HG02973 (cell line): ENCODE measurements around the gene RRAS.

Source experiments
- ATAC-seq: cut with Tn5 transposase; IDR thresholded peaks from one replicate; pipeline ENCODE4 v1.9.1; 2021; ENCODE audit warnings: moderate library complexity; ENCODE audit not compliant: unreplicated experiment

The RRAS gene

DNA sequence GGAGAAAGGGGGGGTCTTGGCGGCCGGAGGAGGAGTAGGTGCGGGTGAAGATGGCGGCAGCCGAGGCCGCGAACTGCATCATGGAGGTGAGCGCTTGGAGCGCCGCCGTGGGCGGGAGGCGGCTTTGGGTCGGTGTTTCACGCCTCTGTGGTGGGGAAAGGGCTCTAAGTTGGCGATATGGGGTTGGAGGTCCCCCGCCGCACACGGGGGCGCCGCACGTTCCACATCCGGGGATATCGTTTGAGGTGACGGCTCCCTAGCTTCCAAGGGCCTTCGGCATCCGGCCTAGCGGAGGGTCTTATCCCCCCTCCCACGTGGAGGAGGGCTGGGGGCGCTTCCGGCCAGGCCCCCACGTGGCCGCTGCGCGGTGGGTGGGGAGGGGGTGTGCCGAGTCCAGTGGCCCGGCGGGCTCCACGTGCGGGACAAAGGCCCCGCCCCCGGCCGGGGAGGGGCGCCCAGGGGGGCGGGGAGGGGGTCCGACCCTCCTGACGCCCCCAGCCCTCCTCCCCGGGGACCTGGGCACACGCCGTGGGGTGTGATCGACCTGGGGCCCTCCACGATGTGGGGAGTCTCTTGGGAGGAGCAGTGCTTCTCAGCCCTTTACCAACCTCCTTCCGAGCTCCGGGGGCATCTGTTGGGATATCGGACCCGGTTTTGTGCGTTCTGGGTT lies 37.4 kb upstream of the RRAS start, which contains the start of gene PRMT1:
PRMT1 (plus strand) TSS at position 41 of the 670 bp plus-strand sequence; CDS start at position 51, 10 bp downstream.
- no peak for ATAC-seq

- ATAC-seq = peak; percentile 59
Observed at GRCh38 chr19:49676784-49677230, 36.9 kb upstream of the RRAS start.

DNA sequence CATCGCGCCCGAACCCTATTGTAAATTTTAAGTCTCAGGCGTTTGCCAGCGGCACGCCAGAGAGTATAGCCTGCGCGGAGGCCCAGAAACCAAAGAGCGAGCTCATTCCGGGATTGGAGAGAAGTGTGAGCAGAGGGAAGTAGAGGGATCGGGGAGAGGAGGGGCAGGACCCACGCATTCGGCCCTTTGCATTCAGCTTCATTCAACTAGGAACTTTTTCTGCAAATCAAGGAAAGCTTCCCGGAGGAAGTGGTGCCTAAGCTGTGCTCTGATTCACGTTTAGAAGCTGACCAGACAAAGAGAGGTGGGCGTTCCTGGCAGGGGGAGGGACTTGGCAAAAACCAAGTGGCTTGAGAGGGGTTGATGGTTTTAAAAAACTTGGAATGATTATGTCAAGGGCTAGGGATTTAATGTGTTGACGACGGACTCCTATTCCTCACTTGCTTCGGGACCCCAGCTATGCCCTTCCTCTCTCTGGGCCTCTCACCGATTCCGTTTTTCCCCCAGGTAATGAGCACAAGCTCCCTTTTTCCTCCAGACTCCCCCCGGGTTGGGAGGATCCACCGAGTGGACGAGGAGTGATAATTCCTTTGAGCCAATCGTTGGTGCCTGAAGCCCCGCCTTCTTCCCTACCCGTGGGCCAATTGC lies 36.3 kb upstream of the RRAS start:
- no peak for ATAC-seq

- ATAC-seq = no peak
Observed at GRCh38 chr19:49672131-49672919, 32.4 kb upstream of the RRAS start.

- no peak for ATAC-seq
Observed at GRCh38 chr19:49669516-49669915, 29.6 kb upstream of the RRAS start.

DNA sequence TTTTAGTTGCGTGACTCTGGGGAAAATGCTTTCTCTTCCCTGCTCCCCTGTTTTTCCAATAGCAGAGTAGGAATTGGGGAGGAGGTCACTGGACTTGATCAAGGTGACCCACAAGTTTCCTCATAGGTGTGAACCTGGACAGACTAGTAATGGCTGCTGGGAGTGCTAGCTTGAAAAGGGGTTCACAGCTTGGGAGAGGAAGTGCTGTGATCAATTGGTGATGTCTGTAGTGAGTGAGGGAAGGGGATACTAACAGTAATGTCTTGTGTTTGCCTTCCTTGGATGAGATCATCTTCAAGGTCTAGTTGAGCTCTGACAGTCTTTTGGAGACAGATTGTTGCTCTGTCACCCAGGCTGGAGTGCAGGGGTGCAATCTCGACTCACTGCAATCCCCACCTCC lies 27.5 kb upstream of the RRAS start:
- ATAC-seq = no peak

GRCh38 chr19:49666120-49666444 lies 26.1 kb upstream of the RRAS start:
- no peak for ATAC-seq

DNA sequence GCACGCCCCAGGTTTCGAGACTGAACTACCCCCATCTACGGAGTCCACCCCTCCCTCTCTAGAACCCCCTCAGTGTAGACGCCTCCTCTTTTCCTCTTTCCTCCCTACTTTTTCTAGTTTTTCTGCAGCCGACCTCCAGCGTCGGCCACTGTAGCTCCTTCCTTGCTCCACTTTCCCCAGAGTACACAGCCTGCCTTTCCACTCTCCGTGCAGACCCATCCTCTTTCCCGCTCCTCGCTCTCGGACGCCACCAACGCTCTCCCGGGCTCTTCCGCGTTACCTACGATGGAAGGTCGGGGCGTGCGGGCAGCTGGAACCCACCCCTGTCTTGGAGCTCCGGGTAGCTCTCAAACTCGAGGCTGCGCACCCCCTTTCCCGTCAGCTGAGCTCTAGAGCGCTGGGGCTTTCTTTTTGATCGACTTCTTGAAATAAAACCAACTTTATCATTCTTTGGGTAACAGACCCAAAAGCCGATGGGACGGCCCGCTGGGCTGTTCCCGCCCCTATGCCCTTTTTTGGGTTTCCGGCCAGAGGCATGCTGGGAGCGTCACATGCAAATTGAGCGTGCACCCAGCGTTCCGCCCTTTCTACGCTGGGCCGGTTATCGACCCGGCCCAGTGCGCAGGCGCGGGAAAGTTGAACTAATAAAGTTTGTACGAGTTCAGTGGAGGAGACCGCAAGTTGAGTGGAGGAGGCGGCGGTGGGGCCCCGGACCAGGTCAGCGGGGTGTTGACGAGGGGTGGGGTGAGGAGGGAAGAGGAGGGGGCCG lies 25.6 kb upstream of the RRAS start, which contains the start of the genes BCL2L12 and IRF3:
BCL2L12 (plus strand) TSS at position 583 of the 769 bp plus-strand sequence. CDS start 760 bp downstream, outside the sequence.
IRF3 (minus strand) TSS at position 507 of the 769 bp plus-strand sequence. CDS start 1,019 bp downstream, outside the sequence.
- ATAC-seq = peak; percentile 74

DNA sequence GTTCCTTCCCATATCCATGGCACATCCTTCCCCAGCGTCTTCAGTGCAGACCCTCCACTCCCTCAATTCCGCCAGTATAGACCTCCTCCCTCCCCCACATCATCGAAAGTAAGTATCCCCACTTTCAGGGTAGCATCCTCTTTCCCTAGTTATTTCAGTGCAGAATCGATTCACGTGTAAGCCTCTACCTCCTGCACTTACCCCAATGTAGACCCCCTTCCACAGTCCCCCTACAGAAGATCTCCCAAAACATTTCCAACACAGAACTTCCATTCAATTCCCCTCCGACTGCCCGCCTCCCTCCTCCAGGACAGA lies 25.1 kb upstream of the RRAS start:
- no peak for ATAC-seq

- ATAC-seq = no peak
Observed at GRCh38 chr19:49664171-49665035, 24.5 kb upstream of the RRAS start.

DNA sequence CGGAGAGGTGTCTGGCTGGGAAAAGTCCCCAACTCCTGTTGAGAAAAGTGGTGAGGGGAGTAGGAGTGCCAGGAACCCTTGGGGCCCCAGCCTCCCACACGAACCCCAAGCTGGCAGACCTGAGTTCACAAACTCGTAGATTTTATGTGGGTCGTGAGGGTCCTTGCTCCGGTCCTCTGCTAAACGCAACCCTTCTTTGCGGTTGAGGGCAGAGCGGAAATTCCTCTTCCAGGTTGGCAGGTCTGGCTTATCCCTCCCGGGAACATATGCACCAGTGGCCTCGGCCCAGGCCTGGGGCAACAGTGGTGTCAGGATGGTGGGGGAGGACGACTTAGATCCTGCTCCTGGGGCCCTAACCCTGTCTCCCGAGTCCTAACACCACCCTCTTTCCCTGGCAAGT lies 23.3 kb upstream of the RRAS start:
- no peak for ATAC-seq

- ATAC-seq = no peak
Observed at GRCh38 chr19:49662011-49662410, 22.1 kb upstream of the RRAS start.

DNA sequence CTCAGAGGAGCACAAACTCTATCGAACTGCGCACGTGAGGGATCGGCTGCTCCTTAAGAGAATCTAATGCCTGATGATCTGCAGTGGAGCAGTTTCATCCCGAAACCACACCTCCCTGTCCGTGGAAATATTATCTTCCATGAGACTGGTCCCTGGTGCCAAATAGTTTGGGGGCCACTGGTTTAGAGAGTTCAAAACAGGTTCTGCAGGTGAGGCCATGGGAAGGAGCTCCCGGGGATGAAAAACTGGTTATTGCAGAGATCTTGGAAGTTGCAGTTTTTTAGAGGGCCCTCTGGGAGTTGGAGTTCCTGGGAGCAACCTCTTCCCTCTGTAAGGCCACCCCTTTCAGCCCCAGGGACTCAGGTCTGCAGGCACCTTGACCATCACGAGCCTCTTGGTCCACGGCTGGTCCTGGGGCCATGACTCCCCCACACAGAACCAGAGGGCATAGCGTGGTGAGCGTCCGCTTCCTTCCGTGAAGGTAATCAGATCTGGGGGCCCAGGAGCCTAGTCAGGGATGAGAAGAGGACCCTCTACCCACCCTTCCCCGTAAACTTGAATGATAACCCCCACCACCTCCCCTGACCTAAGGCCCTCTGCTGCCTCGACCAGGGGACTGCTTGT lies 20.5 kb upstream of the RRAS start:
- ATAC-seq = no peak

- no peak for ATAC-seq
Observed at GRCh38 chr19:49658566-49659442, 18.9 kb upstream of the RRAS start.

DNA sequence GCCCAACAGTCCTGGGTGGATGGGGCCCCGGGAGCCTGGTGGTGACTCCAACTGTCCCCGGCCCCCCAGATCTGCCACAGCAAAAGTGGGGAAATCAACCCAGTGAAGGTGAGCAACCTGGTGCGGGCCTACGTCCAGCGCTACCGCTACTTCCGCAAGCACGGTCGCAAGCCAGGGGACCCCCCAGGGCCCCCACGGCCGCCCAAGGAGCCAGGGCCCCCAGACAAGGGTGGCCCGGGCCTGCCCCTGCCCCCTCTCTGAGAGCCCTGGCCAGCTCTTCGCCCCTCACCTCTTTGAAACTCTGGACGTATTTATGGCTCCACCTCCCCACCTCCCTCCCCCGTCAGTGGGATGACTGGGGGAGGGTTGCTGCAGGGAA lies 18.2 kb upstream of the RRAS start:
- ATAC-seq = no peak

DNA sequence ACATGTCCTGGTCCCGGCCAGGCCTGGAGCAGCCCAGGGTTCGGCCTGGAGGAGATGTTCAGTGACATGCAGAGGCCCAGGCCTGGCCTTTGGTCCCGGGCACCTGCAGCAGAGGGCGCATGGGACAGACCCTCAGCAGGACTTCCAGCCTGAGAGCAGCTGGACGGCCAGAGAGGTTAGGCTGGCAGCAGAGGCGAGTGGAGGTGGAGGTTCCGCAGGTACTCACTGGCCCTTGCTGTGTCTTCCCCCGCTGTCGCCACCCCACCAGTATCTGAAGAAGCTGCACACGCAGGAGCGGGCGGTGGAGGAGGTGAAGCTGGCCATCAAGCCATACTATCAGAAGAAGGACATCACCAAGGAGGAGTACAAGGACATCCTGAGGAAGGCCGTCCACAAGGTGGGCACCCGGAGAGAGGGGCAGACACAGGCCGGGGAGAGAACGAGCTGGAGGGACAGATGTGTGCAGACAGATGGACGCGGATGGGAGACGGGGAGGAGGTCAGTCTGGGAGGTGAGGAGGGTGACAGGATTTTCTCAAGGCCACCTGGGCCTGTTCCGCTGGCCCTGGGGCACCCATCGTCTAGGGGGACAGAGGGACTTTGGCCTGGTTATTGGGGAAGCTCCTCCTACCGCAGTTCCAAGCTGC lies 17.7 kb upstream of the RRAS start:
- ATAC-seq = no peak

DNA sequence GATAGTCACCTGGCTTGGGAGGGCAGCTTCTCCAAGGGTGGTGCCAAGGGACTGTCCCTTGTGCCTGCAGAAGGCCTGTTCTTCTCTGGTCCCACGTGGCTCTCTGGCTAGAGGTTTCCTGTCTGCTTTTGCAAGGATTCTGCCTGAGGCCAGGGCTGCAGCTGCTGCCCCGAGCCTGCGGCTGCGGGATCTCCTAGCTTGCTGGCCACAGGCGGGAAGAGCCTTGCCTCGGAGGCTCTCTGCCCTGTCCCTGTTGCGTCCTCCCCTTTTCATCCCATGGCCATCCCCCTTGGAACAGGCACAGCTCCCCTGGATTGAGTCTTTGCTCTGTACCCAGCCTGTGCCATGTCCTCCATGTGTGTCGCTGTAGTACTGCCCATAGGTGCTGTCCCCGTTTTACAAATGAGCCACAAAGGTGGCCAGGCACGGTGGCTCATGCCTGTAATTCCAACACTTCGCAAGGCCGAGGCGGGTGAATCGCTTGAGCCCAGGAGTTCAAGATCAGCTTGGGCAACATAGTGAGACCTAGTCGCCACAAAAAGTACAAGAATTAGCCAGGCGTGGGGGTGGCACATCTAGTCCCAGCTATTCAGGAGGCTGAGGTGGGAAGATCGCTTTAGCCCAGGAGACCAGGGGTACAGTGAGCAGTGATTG lies 16.6 kb upstream of the RRAS start:
- no peak for ATAC-seq
